T-helper 9 cell (primary cell): ENCODE measurements around the gene JPT1.
"Not testable (repeated sequence)": the region's sequence is repeated elsewhere in the genome, so short reads cannot be mapped to it uniquely, and the experiment has no call there.

Experiments used
- DNase-seq: peaks from one replicate; pipeline ENCODE4 v3.0.0-alpha.2; 2020

JPT1 gene

GRCh38 chr17:75129576-75129975, 24.7 kb downstream of the JPT1 start:
- no peak for DNase-seq

- no peak for DNase-seq
Observed at GRCh38 chr17:75128694-75129505, 25.4 kb downstream of the JPT1 start.

GRCh38 chr17:75127936-75128335, 26.4 kb downstream of the JPT1 start:
- DNase-seq = not testable (repeated sequence)

GRCh38 chr17:75126954-75127353, 27.4 kb downstream of the JPT1 start:
- no peak for DNase-seq

GRCh38 chr17:75125984-75126383, 28.3 kb downstream of the JPT1 start:
- DNase-seq = no peak

- DNase-seq = no peak
Observed at GRCh38 chr17:75124819-75125162, 29.5 kb downstream of the JPT1 start.

- DNase-seq = peak; percentile 37
Observed at GRCh38 chr17:75124041-75124818, 30.1 kb downstream of the JPT1 start.

GRCh38 chr17:75118307-75118706, 36.0 kb downstream of the JPT1 start:
- DNase-seq = no peak

GRCh38 chr17:75116737-75117136, 37.6 kb downstream of the JPT1 start:
- DNase-seq = no peak

- no peak for DNase-seq
Observed at GRCh38 chr17:75115555-75115954, 38.8 kb downstream of the JPT1 start.

GRCh38 chr17:75114552-75115314, 39.6 kb downstream of the JPT1 start:
- no peak for DNase-seq

GRCh38 chr17:75113798-75114551, 40.3 kb downstream of the JPT1 start:
- peak; percentile 89 for DNase-seq

- DNase-seq = no peak
Observed at GRCh38 chr17:75111777-75112335, 42.5 kb downstream of the JPT1 start.

- no peak for DNase-seq
Observed at GRCh38 chr17:75110234-75110937, 43.9 kb downstream of the JPT1 start.

- DNase-seq = peak; percentile 86
Observed at GRCh38 chr17:75109407-75110233, 44.7 kb downstream of the JPT1 start, which contains the start of gene ARMC7. TSS of gene ARMC7 (plus strand) at chr17:75109969. CDS start at chr17:75110289, 320 bp downstream.

- DNase-seq = no peak
Observed at GRCh38 chr17:75109046-75109406, 45.3 kb downstream of the JPT1 start.

- no peak for DNase-seq
Observed at GRCh38 chr17:75108193-75108592, 46.1 kb downstream of the JPT1 start.

GRCh38 chr17:75105126-75106080, 48.9 kb downstream of the JPT1 start:
- DNase-seq = no peak
